Neuronal stem cell (in vitro differentiated cells): ENCODE data around the gene SORCS1.

Source experiments
- DNase-seq: peaks from one replicate; pipeline ENCODE4 v3.0.0-alpha.2; 2013; ENCODE audit warnings: low spot score
- H2AFZ ChIP-seq: one replicate; pipeline ENCODE4 v1.6.1; 2013; ENCODE audit warnings: mild to moderate bottlenecking, low read length, inconsistent platforms
- H2AK5ac ChIP-seq: 2 replicates; pipeline ENCODE4 v1.6.1; 2013; ENCODE audit warnings: low read depth, mild to moderate bottlenecking, inconsistent platforms, low read length, moderate library complexity, mixed read lengths
- H2BK120ac ChIP-seq: 2 replicates; pipeline ENCODE4 v1.6.1; 2013; ENCODE audit warnings: low read depth, mild to moderate bottlenecking, inconsistent platforms, low read length, moderate library complexity, mixed read lengths
- H2BK12ac ChIP-seq: one replicate; pipeline ENCODE4 v1.6.1; 2013; ENCODE audit warnings: low read length, inconsistent platforms
- H2BK15ac ChIP-seq: 2 replicates; pipeline ENCODE4 v1.6.1; 2013; ENCODE audit warnings: mild to moderate bottlenecking, low read length, inconsistent platforms, mixed read lengths
- H2BK5ac ChIP-seq: one replicate; pipeline ENCODE4 v1.6.1; 2013; ENCODE audit warnings: inconsistent platforms, mild to moderate bottlenecking, low read length, moderate library complexity
- H3K14ac ChIP-seq: one replicate; pipeline ENCODE4 v1.6.1; 2013; ENCODE audit warnings: low read length, inconsistent platforms
- H3K18ac ChIP-seq: 2 replicates; pipeline ENCODE4 v1.6.1; 2013; ENCODE audit warnings: low read length, inconsistent platforms
- H3K23ac ChIP-seq: 2 replicates; pipeline ENCODE4 v1.6.1; 2013; ENCODE audit warnings: low read depth, mild to moderate bottlenecking, mixed read lengths, low read length, inconsistent platforms; ENCODE audit not compliant: poor library complexity
- H3K27ac ChIP-seq: replicated peaks from 3 replicates; pipeline ENCODE4 v1.5.1; 2013; ENCODE audit warnings: low read length, inconsistent platforms
- H3K27me3 ChIP-seq, 3 experiments: 2 replicates each; pipeline ENCODE4 v1.6.1; 2013; ENCODE audit warnings: low read length in 3 of 3, mild to moderate bottlenecking in 2 of 3, inconsistent platforms in 1 of 3, low read depth in 1 of 3, mixed read lengths in 1 of 3, moderate library complexity in 1 of 3; ENCODE audit not compliant: control insufficient read depth in 3 of 3, insufficient read depth in 3 of 3
- H3K36me3 ChIP-seq, 2 donors: replicated peaks in 1 of 2; 2 replicates each; pipeline ENCODE4 v1.6.1; 2013; ENCODE audit warnings: low read length in 2 of 2; ENCODE audit not compliant: control insufficient read depth in 2 of 2, insufficient read depth in 2 of 2
- H3K4ac ChIP-seq: 2 replicates; pipeline ENCODE4 v1.6.1; 2013; ENCODE audit warnings: inconsistent platforms, mild to moderate bottlenecking, low read length, moderate library complexity
- H3K4me1 ChIP-seq, 2 donors: 1 replicate in 1 of 2; 2 replicates in 1 of 2; pipeline ENCODE4 v1.6.1; 2013; ENCODE audit warnings: low read length in 2 of 2, low read depth in 1 of 2; ENCODE audit not compliant: control insufficient read depth in 2 of 2, insufficient read depth in 1 of 2
- H3K4me2 ChIP-seq: one replicate; pipeline ENCODE4 v1.6.1; 2013; ENCODE audit warnings: mild to moderate bottlenecking, low read length, inconsistent platforms; ENCODE audit not compliant: insufficient read depth, poor library complexity, severe bottlenecking
- H3K4me3 ChIP-seq, 2 donors: 2 replicates each; pipeline ENCODE4 v1.5.1; 2013; ENCODE audit warnings: low read length in 2 of 2, mild to moderate bottlenecking in 2 of 2, inconsistent platforms in 1 of 2, moderate library complexity in 1 of 2
- H3K79me1 ChIP-seq: one replicate; pipeline ENCODE4 v1.6.1; 2013; ENCODE audit warnings: low read depth, mild to moderate bottlenecking, inconsistent platforms, low read length, moderate library complexity
- H3K9ac ChIP-seq: one replicate; pipeline ENCODE4 v1.6.1; 2013; ENCODE audit warnings: mild to moderate bottlenecking, low read depth, low read length, inconsistent platforms; ENCODE audit not compliant: poor library complexity
- H3K9me3 ChIP-seq, 2 donors: replicated peaks in 1 of 2; 2 replicates each; pipeline versions ENCODE3 to v1.6.1; 2013; ENCODE audit warnings: low read length in 2 of 2, mild to moderate bottlenecking in 2 of 2, inconsistent platforms in 1 of 2, low read depth in 1 of 2, mixed read lengths in 1 of 2, moderate library complexity in 1 of 2; ENCODE audit not compliant: control insufficient read depth in 2 of 2, insufficient read depth in 1 of 2
- H4K8ac ChIP-seq: one replicate; pipeline ENCODE4 v1.6.1; 2013; ENCODE audit warnings: low read depth, mild to moderate bottlenecking, inconsistent platforms, low read length, moderate library complexity
- H4K91ac ChIP-seq: one replicate; pipeline ENCODE4 v1.6.1; 2013; ENCODE audit warnings: low read length, low read depth, mild to moderate bottlenecking, inconsistent platforms; ENCODE audit not compliant: poor library complexity
- WGBS, 2 donors: extraction: QIAGEN DNeasy Blood & Tissue Kit; methylation state at CpG; one replicate each; pipeline ENCODE4 v1.1.7; 2013; ENCODE audit warnings: missing lambda C conversion rate in 2 of 2, mixed read lengths in 1 of 2; ENCODE audit not compliant: insufficient read length in 2 of 2, insufficient replicate concordance in 1 of 2; ENCODE audit errors: extremely low coverage in 2 of 2; 5-methylcytosine and 5-hydroxymethylcytosine counted together

SORCS1 gene

GRCh38 chr10:106661133-106661766 is 503.3 kb downstream of the SORCS1 start:
- Histone ChIP-seq H3K27me3 (no peaks in the 10 kb centered on the region), H2BK5ac (no peak overlapping the region), H3K18ac (no peak overlapping the region), H2AFZ (no peak overlapping the region), H3K9me3 (no peaks in the 10 kb centered on the region), H4K91ac (no peak overlapping the region), H2AK5ac (no peak overlapping the region), H4K8ac (no peak overlapping the region), H3K14ac (no peak overlapping the region), H3K4ac (no peak overlapping the region), H3K36me3 (no peaks in the 10 kb centered on the region), H3K27ac (no peak overlapping the region), H3K4me1 (no peaks in the 10 kb centered on the region), H3K23ac (no peak overlapping the region), H3K4me2 (no peak overlapping the region), H3K4me3 (no peak overlapping the region), H2BK12ac (no peak overlapping the region), H3K9ac (no peak overlapping the region), H3K79me1 (no peaks in the 10 kb centered on the region), H2BK15ac (no peak overlapping the region), H2BK120ac (no peak overlapping the region)
- no peak for DNase-seq
- WGBS, 2 donors: no CpG with 5 or more reads among the region's 5 CpGs

- no peaks in the 10 kb centered on the region for H3K9me3 ChIP-seq
- no peak overlapping the region for H2BK5ac ChIP-seq
- H2AK5ac ChIP-seq: no peak overlapping the region
- WGBS, 2 donors: no CpG with 5 or more reads among the region's 3 CpGs
- H3K18ac ChIP-seq: no peak overlapping the region
- no peaks in the 10 kb centered on the region for H3K79me1 ChIP-seq
- no peaks in the 10 kb centered on the region for H3K27me3 ChIP-seq
- no peak overlapping the region for H3K4me3 ChIP-seq
- H3K14ac ChIP-seq: no peak overlapping the region
- no peak overlapping the region for H2BK12ac ChIP-seq
- no peak overlapping the region for H3K23ac ChIP-seq
- H2BK15ac ChIP-seq: no peak overlapping the region
- no peak overlapping the region for H3K9ac ChIP-seq
- no peak overlapping the region for H3K27ac ChIP-seq
- H2BK120ac ChIP-seq: no peak overlapping the region
- H3K36me3 ChIP-seq: no peaks in the 10 kb centered on the region
- no peak overlapping the region for H3K4ac ChIP-seq
- no peak overlapping the region for H3K4me2 ChIP-seq
- no peak overlapping the region for H2AFZ ChIP-seq
- H3K4me1 ChIP-seq: no peaks in the 10 kb centered on the region
- H4K91ac ChIP-seq: no peak overlapping the region
- no peak overlapping the region for H4K8ac ChIP-seq
- DNase-seq: no peak
These were observed 504.0 kb downstream of the SORCS1 start for GRCh38 chr10:106660550-106660949.

- no peak overlapping the region for H2BK5ac ChIP-seq
- H3K18ac ChIP-seq: no peak overlapping the region
- no peak overlapping the region for H3K14ac ChIP-seq
- DNase-seq: no peak
- H4K8ac ChIP-seq: no peak overlapping the region
- no peak overlapping the region for H2BK12ac ChIP-seq
- no peak overlapping the region for H3K23ac ChIP-seq
- H3K4me1 ChIP-seq: no peaks in the 10 kb centered on the region
- H3K4me3 ChIP-seq: no peak overlapping the region
- WGBS, 2 donors: no CpG with 5 or more reads among the region's 3 CpGs
- H2AK5ac ChIP-seq: no peak overlapping the region
- H3K36me3 ChIP-seq: no peaks in the 10 kb centered on the region
- no peak overlapping the region for H2BK120ac ChIP-seq
- no peak overlapping the region for H2BK15ac ChIP-seq
- no peaks in the 10 kb centered on the region for H3K9me3 ChIP-seq
- no peak overlapping the region for H3K4ac ChIP-seq
- no peak overlapping the region for H3K9ac ChIP-seq
- H3K27me3 ChIP-seq: no peaks in the 10 kb centered on the region
- no peaks in the 10 kb centered on the region for H3K79me1 ChIP-seq
- no peak overlapping the region for H4K91ac ChIP-seq
- no peak overlapping the region for H3K4me2 ChIP-seq
- no peak overlapping the region for H3K27ac ChIP-seq
- no peak overlapping the region for H2AFZ ChIP-seq
These were observed 508.9 kb downstream of the SORCS1 start for GRCh38 chr10:106655636-106656035.

GRCh38 chr10:106655165-106655564 is 509.3 kb downstream of the SORCS1 start:
- Histone ChIP-seq H3K14ac (no peak overlapping the region), H3K23ac (no peak overlapping the region), H3K36me3 (no peaks in the 10 kb centered on the region), H2BK15ac (no peak overlapping the region), H3K9me3 (no peaks in the 10 kb centered on the region), H3K18ac (no peak overlapping the region), H2AK5ac (no peak overlapping the region), H4K91ac (no peak overlapping the region), H2BK120ac (no peak overlapping the region), H3K4me1 (no peaks in the 10 kb centered on the region), H3K4me3 (no peak overlapping the region), H4K8ac (no peak overlapping the region), H3K79me1 (no peaks in the 10 kb centered on the region), H3K27me3 (no peaks in the 10 kb centered on the region), H3K9ac (no peak overlapping the region), H3K27ac (no peak overlapping the region), H2BK12ac (no peak overlapping the region), H3K4ac (no peak overlapping the region), H3K4me2 (no peak overlapping the region), H2AFZ (no peak overlapping the region), H2BK5ac (no peak overlapping the region)
- no peak for DNase-seq
